Right ventricle myocardium superior (tissue), 1 donor: ENCODE results near the gene RBBP7. TPM values are rescaled to one million over a fixed set of nuclear protein-coding genes. Genes with fewer than 3 reads are reported as not detected.

ENCODE experiments used
- total RNA-seq: library from RNA; stranded (reverse); fragmentation: NEBNext Ultra II Directional; extraction: Animal tissue kit (Norgen Biotek cat#: 25700); gene quantifications from one replicate; pipeline ENCODE4 v1.2.1, GENCODE V29; 2021
- donor health status: DM: no; HTN: yes; CAD: no; lungs with severe emphysema.

The RBBP7 gene
- total RNA-seq, 1 donor from 2014 or later = 110 TPM

Other genes with a start within 250 kb of the RBBP7 start
- gene S100G, start 220.2 kb downstream of the RBBP7 start, total RNA-seq = not detected
- 5.9 TPM for gene CTPS2, start 157.7 kb downstream of the RBBP7 start, total RNA-seq
- gene SYAP1, start 150.8 kb downstream of the RBBP7 start, total RNA-seq = 16.0 TPM
- gene TXLNG, start 83.9 kb downstream of the RBBP7 start, total RNA-seq = 4.5 TPM
- gene REPS2, start 76.3 kb upstream of the RBBP7 start, total RNA-seq = 11.3 TPM